HFFc6 (cell line): ENCODE results near the gene FBXO34. TPM values are rescaled to one million over a fixed set of nuclear protein-coding genes. Genes with fewer than 3 reads are reported as not detected.
A peak's percentile ranks its signal among the peaks of the same experiment; 100 is the strongest.
"Not testable (repeated sequence)": the region's sequence is repeated elsewhere in the genome, so short reads cannot be mapped to it uniquely, and the experiment has no call there.

Experiments
- DNase-seq: peaks from one replicate; pipeline ENCODE4 v3.0.0-alpha.2; 2018
- H3K27ac Mint-ChIP-seq: 2 replicates; pipeline ENCODE4 v1.8.0; 2020; ENCODE audit warnings: mild to moderate bottlenecking, mixed read lengths
- H3K27me3 Mint-ChIP-seq: 2 replicates; pipeline ENCODE4 v1.8.0; 2021; ENCODE audit warnings: mild to moderate bottlenecking, moderate library complexity, mixed read lengths; ENCODE audit not compliant: insufficient read depth
- H3K36me3 Mint-ChIP-seq: 2 replicates; pipeline ENCODE4 v1.8.0; 2021; ENCODE audit warnings: low read depth, mixed read lengths
- H3K4me1 Mint-ChIP-seq: 2 replicates; pipeline ENCODE4 v1.8.0; 2020; ENCODE audit warnings: low read depth, mixed read lengths
- H3K4me3 Mint-ChIP-seq: 2 replicates; pipeline ENCODE4 v1.8.0; 2020; ENCODE audit warnings: mild to moderate bottlenecking, moderate library complexity, mixed read lengths
- H3K9me3 Mint-ChIP-seq: 2 replicates; pipeline ENCODE4 v1.8.0; 2020; ENCODE audit warnings: mild to moderate bottlenecking, mixed read lengths
- CTCF ChIP-seq: fragments of 200-600 bp; sonication (generic); IDR thresholded peaks from 2 replicates; pipeline ENCODE4 v1.5.0; 2021; ENCODE audit warnings: antibody characterized with exemption, mild to moderate bottlenecking
- total RNA-seq, 6 experiments: library from RNA; stranded (reverse); fragmentation: NEBNext Ultra II Directional; extraction: Animal tissue kit (Norgen Biotek cat#: 25700); gene quantifications; 2 replicates in 1 of 6; 3 replicates in 5 of 6; pipeline ENCODE4 v1.2.3, GENCODE V29; 2021

FBXO34 gene
- total RNA-seq, 6 experiments from 2014 or later: 10.3 to 13.5 (median 11.7) TPM

- Mint-ChIP-seq H3K27ac (no peak overlapping the region; the same call in 1 of the 2 replicates), H3K27me3 (no peaks in the 10 kb centered on the region; the same call in none of the 2 replicates), H3K36me3 (no peaks in the 10 kb centered on the region), H3K4me1 (peaks cover 49% of the 10 kb centered on the region), H3K4me3 (peak overlapping the region; percentile 30; the same call in 1 of the 2 replicates), H3K9me3 (no peaks in the 10 kb centered on the region)
- DNase-seq: peak; percentile 13
- no peak for TF ChIP-seq CTCF
Measured at GRCh38 chr14:55336162-55336561, 64.9 kb downstream of the FBXO34 start.

GRCh38 chr14:55336691-55337090 is 65.5 kb downstream of the FBXO34 start:
- H3K36me3 Mint-ChIP-seq: no peaks in the 10 kb centered on the region
- H3K27me3 Mint-ChIP-seq: no peaks in the 10 kb centered on the region; the same call in none of the 2 replicates
- no peak for TF ChIP-seq CTCF
- H3K4me3 Mint-ChIP-seq: no peak overlapping the region
- DNase-seq: no peak
- no peak overlapping the region for H3K27ac Mint-ChIP-seq
- H3K9me3 Mint-ChIP-seq: no peaks in the 10 kb centered on the region
- H3K4me1 Mint-ChIP-seq: peaks cover 55% of the 10 kb centered on the region

GRCh38 chr14:55339770-55340169 is 68.5 kb downstream of the FBXO34 start:
- DNase-seq: no peak
- Mint-ChIP-seq H3K27me3 (no peaks in the 10 kb centered on the region; the same call in 1 of the 2 replicates), H3K27ac (no peak overlapping the region), H3K9me3 (no peaks in the 10 kb centered on the region), H3K36me3 (no peaks in the 10 kb centered on the region), H3K4me3 (no peak overlapping the region), H3K4me1 (peaks cover 40% of the 10 kb centered on the region)
- no peak for TF ChIP-seq CTCF

GRCh38 chr14:55340482-55340881 is 69.3 kb downstream of the FBXO34 start:
- TF ChIP-seq CTCF: no peak
- Mint-ChIP-seq H3K4me1 (peaks cover 33% of the 10 kb centered on the region), H3K4me3 (no peak overlapping the region), H3K27ac (no peak overlapping the region), H3K27me3 (no peaks in the 10 kb centered on the region; the same call in 1 of the 2 replicates), H3K9me3 (no peaks in the 10 kb centered on the region), H3K36me3 (no peaks in the 10 kb centered on the region)
- no peak for DNase-seq

- peaks cover 31% of the 10 kb centered on the region for H3K4me1 Mint-ChIP-seq
- TF ChIP-seq CTCF: no peak
- no peak overlapping the region for H3K27ac Mint-ChIP-seq
- no peak for DNase-seq
- H3K36me3 Mint-ChIP-seq: no peaks in the 10 kb centered on the region
- H3K27me3 Mint-ChIP-seq: no peaks in the 10 kb centered on the region; the same call in 1 of the 2 replicates
- H3K4me3 Mint-ChIP-seq: no peak overlapping the region
- H3K9me3 Mint-ChIP-seq: no peaks in the 10 kb centered on the region
Measured at GRCh38 chr14:55341781-55342180, 70.6 kb downstream of the FBXO34 start.

- H3K4me1 Mint-ChIP-seq: peaks cover 31% of the 10 kb centered on the region
- H3K4me3 Mint-ChIP-seq, H3K27me3 Mint-ChIP-seq, H3K36me3 Mint-ChIP-seq, DNase-seq, H3K27ac Mint-ChIP-seq, H3K9me3 Mint-ChIP-seq: not testable (repeated sequence)
Measured at GRCh38 chr14:55344582-55345163, 73.5 kb downstream of the FBXO34 start.
